Keratinocyte (primary cell): Measurements from ENCODE around the gene PPME1.

Experiments
- EZH2 ChIP-seq: IDR thresholded peaks from one replicate; pipeline ENCODE4 v1.6.1; 2012; ENCODE audit warnings: inconsistent platforms, mild to moderate bottlenecking, low read length, moderate library complexity
- TF ChIP-seq, protein P1 (sequence below), 3 experiments: IDR thresholded peaks in 1 of 3; conservative IDR thresholded peaks in 1 of 3; optimal IDR thresholded peaks in 1 of 3; 2 replicates in 2 of 3; 3 replicates in 1 of 3; pipeline versions ENCODE3 to v1.5.1; 2011; ENCODE audit warnings: low read length in 3 of 3, mild to moderate bottlenecking in 3 of 3, moderate library complexity in 2 of 3, control low read depth in 1 of 3, inconsistent platforms in 1 of 3; ENCODE audit not compliant: insufficient read depth in 2 of 3; ENCODE audit errors: extremely low read depth in 1 of 3

DNA sequence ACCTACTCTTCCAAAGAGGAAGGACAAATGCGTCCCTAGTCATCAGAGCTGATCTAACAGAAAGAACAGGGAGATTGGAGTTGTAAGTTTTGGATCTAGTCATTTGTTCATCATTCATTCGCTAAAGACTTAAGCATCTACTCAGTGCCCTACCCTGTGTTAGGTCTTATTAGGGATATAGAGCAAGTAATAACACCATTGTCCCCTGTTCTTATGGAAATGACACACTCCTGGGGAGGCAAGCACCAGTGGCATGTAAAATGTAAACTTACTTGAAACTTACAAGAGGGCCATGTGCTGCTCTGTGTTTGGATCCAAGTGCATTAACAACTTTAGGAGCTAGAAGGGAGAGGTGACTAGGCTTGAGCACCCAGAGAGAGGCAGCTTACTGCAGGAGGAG lies 78.4 kb downstream of the PPME1 start:
- TF ChIP-seq, protein P1, sequence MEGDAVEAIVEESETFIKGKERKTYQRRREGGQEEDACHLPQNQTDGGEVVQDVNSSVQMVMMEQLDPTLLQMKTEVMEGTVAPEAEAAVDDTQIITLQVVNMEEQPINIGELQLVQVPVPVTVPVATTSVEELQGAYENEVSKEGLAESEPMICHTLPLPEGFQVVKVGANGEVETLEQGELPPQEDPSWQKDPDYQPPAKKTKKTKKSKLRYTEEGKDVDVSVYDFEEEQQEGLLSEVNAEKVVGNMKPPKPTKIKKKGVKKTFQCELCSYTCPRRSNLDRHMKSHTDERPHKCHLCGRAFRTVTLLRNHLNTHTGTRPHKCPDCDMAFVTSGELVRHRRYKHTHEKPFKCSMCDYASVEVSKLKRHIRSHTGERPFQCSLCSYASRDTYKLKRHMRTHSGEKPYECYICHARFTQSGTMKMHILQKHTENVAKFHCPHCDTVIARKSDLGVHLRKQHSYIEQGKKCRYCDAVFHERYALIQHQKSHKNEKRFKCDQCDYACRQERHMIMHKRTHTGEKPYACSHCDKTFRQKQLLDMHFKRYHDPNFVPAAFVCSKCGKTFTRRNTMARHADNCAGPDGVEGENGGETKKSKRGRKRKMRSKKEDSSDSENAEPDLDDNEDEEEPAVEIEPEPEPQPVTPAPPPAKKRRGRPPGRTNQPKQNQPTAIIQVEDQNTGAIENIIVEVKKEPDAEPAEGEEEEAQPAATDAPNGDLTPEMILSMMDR (optimal IDR thresholded peaks at IDR 0.05 in 1 of 3, IDR thresholded peaks at IDR 0.05 in 1 of 3, conservative IDR thresholded peaks at IDR 0.05 in 1 of 3; ENCODE audit: extremely low read depth in 1 of 3, insufficient read depth in 2 of 3, low read length in 3 of 3): no peak
- no peak for TF ChIP-seq EZH2
